Measurements from ENCODE around the gene CTNS.

Gene CTNS

DNA sequence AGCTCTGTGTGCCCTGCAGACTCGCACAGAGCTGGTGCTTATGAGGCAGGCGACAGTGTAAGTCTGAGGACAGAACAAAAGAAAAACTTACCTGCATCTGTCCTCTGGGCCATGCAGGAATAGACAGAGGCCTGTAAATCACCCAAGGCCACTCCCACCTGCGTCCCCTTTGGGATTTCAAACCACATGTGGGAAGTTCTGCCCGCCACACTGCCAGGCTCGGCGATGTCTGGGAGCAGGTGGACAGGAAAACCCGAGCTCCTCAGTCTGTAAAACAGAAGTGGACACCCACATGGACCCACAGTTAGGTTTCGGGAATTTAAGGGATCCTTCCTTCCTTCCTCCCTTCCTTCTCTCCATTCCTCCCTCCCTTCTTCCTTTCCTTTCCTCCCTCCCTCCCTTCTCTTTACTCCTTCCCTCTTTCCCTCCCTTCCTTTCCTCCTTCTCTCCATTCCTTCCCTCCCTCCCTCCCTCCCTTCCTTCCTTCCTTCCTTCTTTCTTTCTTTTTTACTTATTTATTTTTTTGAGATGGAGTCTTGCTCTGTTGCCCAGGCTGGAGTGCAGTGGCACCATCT, 15.3 kb upstream of the CTNS start:
- H3K4me3 ChIP-seq (ENCODE audit: low read length): no peak overlapping the region
- TF ChIP-seq, protein P1, sequence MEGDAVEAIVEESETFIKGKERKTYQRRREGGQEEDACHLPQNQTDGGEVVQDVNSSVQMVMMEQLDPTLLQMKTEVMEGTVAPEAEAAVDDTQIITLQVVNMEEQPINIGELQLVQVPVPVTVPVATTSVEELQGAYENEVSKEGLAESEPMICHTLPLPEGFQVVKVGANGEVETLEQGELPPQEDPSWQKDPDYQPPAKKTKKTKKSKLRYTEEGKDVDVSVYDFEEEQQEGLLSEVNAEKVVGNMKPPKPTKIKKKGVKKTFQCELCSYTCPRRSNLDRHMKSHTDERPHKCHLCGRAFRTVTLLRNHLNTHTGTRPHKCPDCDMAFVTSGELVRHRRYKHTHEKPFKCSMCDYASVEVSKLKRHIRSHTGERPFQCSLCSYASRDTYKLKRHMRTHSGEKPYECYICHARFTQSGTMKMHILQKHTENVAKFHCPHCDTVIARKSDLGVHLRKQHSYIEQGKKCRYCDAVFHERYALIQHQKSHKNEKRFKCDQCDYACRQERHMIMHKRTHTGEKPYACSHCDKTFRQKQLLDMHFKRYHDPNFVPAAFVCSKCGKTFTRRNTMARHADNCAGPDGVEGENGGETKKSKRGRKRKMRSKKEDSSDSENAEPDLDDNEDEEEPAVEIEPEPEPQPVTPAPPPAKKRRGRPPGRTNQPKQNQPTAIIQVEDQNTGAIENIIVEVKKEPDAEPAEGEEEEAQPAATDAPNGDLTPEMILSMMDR (conservative IDR thresholded peaks at IDR 0.05; ENCODE audit: low read depth, low read length): no peak
- DNase-seq (ENCODE audit: low read depth): no peak

GRCh38 chr17:3622977-3623594, 13.5 kb upstream of the CTNS start:
- DNase-seq (ENCODE audit: low read depth): no peak
- H3K4me3 ChIP-seq (ENCODE audit: low read length): no peak overlapping the region
- TF ChIP-seq, protein P1 (conservative IDR thresholded peaks at IDR 0.05; ENCODE audit: low read depth, low read length): no peak

GRCh38 chr17:3626831-3627768, 9.5 kb upstream of the CTNS start:
- no peak overlapping the region for H3K4me3 ChIP-seq (ENCODE audit: low read length)
- TF ChIP-seq, protein P1 (conservative IDR thresholded peaks at IDR 0.05; ENCODE audit: low read depth, low read length): no peak
- no peak for DNase-seq (ENCODE audit: low read depth)

GRCh38 chr17:3627769-3628167, 8.8 kb upstream of the CTNS start:
- H3K4me3 ChIP-seq (ENCODE audit: low read length): no peak overlapping the region
- TF ChIP-seq, protein P1 (conservative IDR thresholded peaks at IDR 0.05; ENCODE audit: low read depth, low read length): no peak
- no peak for DNase-seq (ENCODE audit: low read depth)

- DNase-seq (ENCODE audit: low read depth): no peak
- TF ChIP-seq, protein P1 (conservative IDR thresholded peaks at IDR 0.05; ENCODE audit: low read depth, low read length): no peak
These were observed 5.8 kb upstream of the CTNS start for GRCh38 chr17:3630781-3631180.

DNA sequence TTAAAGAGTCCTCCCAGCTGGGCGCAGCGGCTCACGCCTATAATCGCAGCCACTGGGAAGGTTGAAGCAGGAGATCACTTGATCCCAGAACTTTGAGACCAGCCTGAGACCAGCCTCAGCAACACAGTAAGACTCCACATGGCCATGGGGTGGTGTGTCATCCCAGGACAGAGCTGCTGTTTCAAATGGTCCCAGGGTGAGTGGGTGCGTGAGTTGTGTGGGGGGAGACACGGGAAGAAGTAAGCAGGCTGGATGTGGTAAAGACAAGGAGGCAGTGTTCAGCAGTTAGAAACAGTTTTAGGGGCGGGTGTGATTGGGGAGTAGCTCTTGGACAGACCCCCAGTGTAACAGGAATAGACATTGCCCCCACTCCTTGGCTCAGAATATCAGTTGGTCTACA, 4.3 kb upstream of the CTNS start:
- DNase-seq (ENCODE audit: low read depth): no peak
- TF ChIP-seq, protein P1 (conservative IDR thresholded peaks at IDR 0.05; ENCODE audit: low read depth, low read length): no peak
- H3K4me3 ChIP-seq (ENCODE audit: low read length): no peak overlapping the region

More at GRCh38 chr17:3630781-3631180, 5.8 kb upstream of the CTNS start:
- no peak overlapping the region for H3K4me3 ChIP-seq (ENCODE audit: low read length)
